Endothelial cell (in vitro differentiated cells): ENCODE measurements around the gene SCN4B. TPM values are rescaled to one million over a fixed set of nuclear protein-coding genes. Genes with fewer than 3 reads are reported as not detected.

ENCODE experiments used
- DNase-seq: peaks from one replicate; pipeline ENCODE4 v3.0.0; 2021; ENCODE audit warnings: low spot score
- H3K27ac Mint-ChIP-seq: one replicate; pipeline ENCODE4 v1.8.0; 2021; ENCODE audit warnings: mixed read lengths, inconsistent platforms; ENCODE audit not compliant: unreplicated experiment
- H3K27me3 Mint-ChIP-seq: one replicate; pipeline ENCODE4 v1.8.0; 2021; ENCODE audit warnings: mild to moderate bottlenecking, moderate library complexity, mixed read lengths, inconsistent platforms; ENCODE audit not compliant: unreplicated experiment
- H3K36me3 Mint-ChIP-seq: one replicate; pipeline ENCODE4 v1.8.0; 2021; ENCODE audit warnings: mild to moderate bottlenecking, low read depth, mixed read lengths, inconsistent platforms; ENCODE audit not compliant: unreplicated experiment
- H3K4me1 Mint-ChIP-seq: one replicate; pipeline ENCODE4 v1.8.0; 2021; ENCODE audit warnings: mild to moderate bottlenecking, mixed read lengths, inconsistent platforms; ENCODE audit not compliant: unreplicated experiment
- H3K4me3 Mint-ChIP-seq: one replicate; pipeline ENCODE4 v1.8.0; 2021; ENCODE audit warnings: mild to moderate bottlenecking, mixed read lengths, inconsistent platforms; ENCODE audit not compliant: unreplicated experiment
- H3K9me3 Mint-ChIP-seq: one replicate; pipeline ENCODE4 v1.8.0; 2021; ENCODE audit warnings: mixed read lengths, inconsistent platforms; ENCODE audit not compliant: unreplicated experiment
- total RNA-seq: library from RNA; stranded (reverse); fragmentation: NEBNext Ultra II Directional; extraction: Animal tissue kit (Norgen Biotek cat#: 25700); gene quantifications from one replicate; pipeline ENCODE4 v1.2.1, GENCODE V29; 2021; ENCODE audit not compliant: unreplicated experiment
- TF ChIP-seq, protein P1 (sequence below): fragments of 200-600 bp; sonication (generic); IDR thresholded peaks from one replicate; pipeline ENCODE4 v1.5.0; 2021; ENCODE audit warnings: antibody characterized with exemption; ENCODE audit not compliant: unreplicated experiment

The SCN4B gene
- total RNA-seq, 1 donor from 2014 or later: 3.1 TPM

DNA sequence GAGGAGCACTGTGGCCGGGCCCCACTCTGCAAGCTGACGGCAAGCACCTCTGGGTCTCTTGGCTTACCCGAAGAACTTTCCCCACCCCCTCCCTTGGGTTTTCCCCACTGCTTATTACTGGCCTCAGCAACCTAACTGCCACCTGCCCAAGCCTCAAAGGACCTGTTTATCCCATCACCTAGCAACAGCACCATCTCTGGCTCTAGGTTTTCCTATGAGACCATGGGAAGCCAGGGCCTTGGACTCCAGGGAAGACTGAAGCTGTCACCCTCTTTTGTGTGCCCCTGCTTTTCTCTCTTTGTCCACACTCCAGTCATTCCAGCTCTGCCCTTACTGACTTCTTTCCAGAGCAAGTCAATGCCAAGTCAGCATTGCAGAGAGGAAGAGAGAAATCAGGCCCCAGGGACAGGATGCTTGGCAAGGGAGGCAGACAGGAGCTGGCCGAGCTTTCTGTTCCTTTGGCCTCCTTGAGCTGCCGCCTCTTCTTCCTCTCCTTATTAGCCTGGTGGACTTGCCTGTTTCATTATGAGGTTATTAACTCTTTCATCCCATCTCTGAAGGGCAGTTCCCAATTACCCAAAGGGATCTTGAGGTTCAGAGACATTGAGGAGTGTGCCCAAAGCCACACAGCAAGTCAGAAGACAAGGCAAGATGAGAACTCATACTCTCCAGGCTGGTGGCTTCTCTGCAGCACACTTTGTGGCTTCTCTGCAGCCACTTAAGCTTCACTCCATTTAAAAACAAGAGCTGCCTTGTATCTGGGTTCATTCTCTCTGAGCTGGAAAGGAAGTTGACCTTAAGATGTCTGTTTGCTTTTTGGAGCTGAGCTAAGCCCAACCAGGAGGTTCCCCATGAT, 65.5 kb downstream of the SCN4B start, which contains the start of gene SMIM35:
Gene SMIM35, minus strand, starts transcription at position 51 of the 856 bp plus-strand sequence. CDS start 206 bp downstream, outside the sequence.
- H3K36me3 Mint-ChIP-seq: peaks cover 11% of the 10 kb centered on the region
- DNase-seq: no peak
- H3K9me3 Mint-ChIP-seq: no peaks in the 10 kb centered on the region
- peaks cover 30% of the 10 kb centered on the region for H3K4me1 Mint-ChIP-seq
- H3K27me3 Mint-ChIP-seq: peaks cover 10% of the 10 kb centered on the region
- H3K4me3 Mint-ChIP-seq: no peak within 1 kb of the TSS
- TF ChIP-seq, protein P1, sequence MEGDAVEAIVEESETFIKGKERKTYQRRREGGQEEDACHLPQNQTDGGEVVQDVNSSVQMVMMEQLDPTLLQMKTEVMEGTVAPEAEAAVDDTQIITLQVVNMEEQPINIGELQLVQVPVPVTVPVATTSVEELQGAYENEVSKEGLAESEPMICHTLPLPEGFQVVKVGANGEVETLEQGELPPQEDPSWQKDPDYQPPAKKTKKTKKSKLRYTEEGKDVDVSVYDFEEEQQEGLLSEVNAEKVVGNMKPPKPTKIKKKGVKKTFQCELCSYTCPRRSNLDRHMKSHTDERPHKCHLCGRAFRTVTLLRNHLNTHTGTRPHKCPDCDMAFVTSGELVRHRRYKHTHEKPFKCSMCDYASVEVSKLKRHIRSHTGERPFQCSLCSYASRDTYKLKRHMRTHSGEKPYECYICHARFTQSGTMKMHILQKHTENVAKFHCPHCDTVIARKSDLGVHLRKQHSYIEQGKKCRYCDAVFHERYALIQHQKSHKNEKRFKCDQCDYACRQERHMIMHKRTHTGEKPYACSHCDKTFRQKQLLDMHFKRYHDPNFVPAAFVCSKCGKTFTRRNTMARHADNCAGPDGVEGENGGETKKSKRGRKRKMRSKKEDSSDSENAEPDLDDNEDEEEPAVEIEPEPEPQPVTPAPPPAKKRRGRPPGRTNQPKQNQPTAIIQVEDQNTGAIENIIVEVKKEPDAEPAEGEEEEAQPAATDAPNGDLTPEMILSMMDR: no peak
- H3K27ac Mint-ChIP-seq: no peak within 1 kb of the TSS

DNA sequence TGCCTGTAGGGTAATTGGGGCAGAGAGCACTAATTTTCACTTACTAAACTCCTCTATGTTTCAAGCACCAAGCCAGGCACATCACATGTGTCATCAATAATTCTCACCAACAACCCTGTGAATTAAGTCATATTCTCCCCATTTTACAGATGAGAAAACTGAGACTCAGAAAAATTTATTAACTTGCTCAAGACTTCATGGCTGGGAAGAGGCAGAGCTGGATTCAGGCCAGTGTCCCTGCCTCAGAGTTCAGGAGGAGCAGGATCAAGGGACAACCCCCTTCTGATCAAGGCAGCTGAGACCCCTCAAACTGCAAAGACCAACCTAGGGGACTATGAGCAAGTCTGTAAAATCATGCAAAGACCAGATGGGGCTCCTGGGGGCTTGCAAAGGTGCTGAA, 68.0 kb downstream of the SCN4B start:
- Mint-ChIP-seq H3K4me1 (peaks cover 24% of the 10 kb centered on the region), H3K27me3 (peaks cover 10% of the 10 kb centered on the region), H3K9me3 (no peaks in the 10 kb centered on the region), H3K36me3 (peaks cover 8% of the 10 kb centered on the region), H3K4me3 (no peak overlapping the region), H3K27ac (no peak overlapping the region)
- no peak for DNase-seq
- TF ChIP-seq, protein P1: no peak

DNA sequence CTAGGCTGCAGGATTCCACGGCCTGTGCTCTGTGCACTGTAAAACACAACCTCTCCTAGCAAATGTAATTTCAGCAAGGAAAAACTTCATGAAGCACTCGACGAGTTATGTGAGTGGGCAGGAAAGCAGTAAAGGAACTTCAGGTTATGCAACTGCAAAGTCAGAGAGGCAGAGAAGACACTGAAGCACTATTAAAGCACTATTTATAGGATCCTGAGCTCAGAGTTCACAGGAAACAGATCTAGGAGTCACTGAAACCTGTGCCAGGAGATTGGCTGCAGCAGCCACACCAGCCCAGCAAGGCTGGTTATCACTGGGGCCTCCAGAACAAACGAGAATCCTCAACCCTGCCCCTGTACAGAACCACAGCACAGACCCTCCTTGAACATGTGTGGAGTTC, 68.4 kb downstream of the SCN4B start:
- no peak for DNase-seq
- Mint-ChIP-seq H3K4me3 (no peak overlapping the region), H3K4me1 (peaks cover 24% of the 10 kb centered on the region), H3K36me3 (peaks cover 8% of the 10 kb centered on the region), H3K27me3 (peaks cover 10% of the 10 kb centered on the region), H3K9me3 (no peaks in the 10 kb centered on the region), H3K27ac (no peak overlapping the region)
- TF ChIP-seq, protein P1: no peak

Other genes with a start within 250 kb of the SCN4B start
- 1.8 TPM for gene TMPRSS13, start 223.4 kb downstream of the SCN4B start, total RNA-seq
- gene IL10RA, start 166.4 kb downstream of the SCN4B start, total RNA-seq: 0.82 TPM
- gene TMPRSS4, start 75.7 kb downstream of the SCN4B start, total RNA-seq: not detected
- gene SMIM35, start 65.9 kb downstream of the SCN4B start, total RNA-seq: not detected
- gene SCN2B, start 23.8 kb upstream of the SCN4B start, total RNA-seq: not detected
- 0.31 TPM for gene JAML, start 72.2 kb upstream of the SCN4B start, total RNA-seq
- 10.7 TPM for gene MPZL3, start 99.5 kb upstream of the SCN4B start, total RNA-seq
- 1.0 TPM for gene MPZL2, start 111.5 kb upstream of the SCN4B start, total RNA-seq
- gene CD3E, start 151.9 kb upstream of the SCN4B start, total RNA-seq: not detected
- gene CD3D, start 189.9 kb upstream of the SCN4B start, total RNA-seq: not detected
- gene CD3G, start 191.5 kb upstream of the SCN4B start, total RNA-seq: not detected
- gene UBE4A, start 206.8 kb upstream of the SCN4B start, total RNA-seq: 32.0 TPM
- 280 TPM for gene ATP5MG, start 248.8 kb upstream of the SCN4B start, total RNA-seq